Measurements from ENCODE around the gene RAB6B. TPM values are rescaled to one million over a fixed set of nuclear protein-coding genes. Genes with fewer than 3 reads are reported as not detected.

RAB6B gene
- total RNA-seq, 1 donor from 2014 or later = 11.3 TPM

DNA sequence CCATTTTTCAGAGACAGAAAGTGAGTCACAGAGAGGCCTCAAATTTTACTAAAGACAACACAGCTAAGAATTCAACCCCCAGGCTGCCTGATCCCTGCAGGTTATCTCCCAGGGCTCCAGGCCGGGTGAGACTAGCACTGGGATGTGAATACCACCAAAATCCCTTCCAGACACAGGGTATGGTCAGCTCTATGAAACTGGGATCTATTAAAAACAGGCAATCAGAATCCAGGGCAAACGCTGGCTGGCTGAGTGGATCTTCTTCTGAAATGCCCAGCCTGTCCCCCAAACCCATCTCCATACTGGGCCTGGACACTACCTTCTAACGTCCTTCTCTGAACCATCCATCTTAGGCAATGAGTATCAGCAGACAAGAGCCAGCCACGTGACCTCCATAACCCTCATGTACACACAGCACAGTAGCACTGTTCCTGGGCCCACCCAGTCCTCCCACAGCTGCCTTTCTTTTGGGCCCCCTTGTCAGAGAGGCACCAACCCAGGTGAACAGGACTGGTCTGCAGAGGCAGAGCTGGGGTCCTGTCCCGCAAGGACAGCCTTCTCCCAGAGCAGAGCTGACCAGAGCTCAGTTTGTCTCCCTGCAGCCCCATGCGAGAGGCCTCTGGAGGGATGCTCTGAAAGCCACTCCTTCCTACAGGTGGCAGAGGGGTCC lies 1.9 kb downstream of the RAB6B start:
- Mint-ChIP-seq H3K9me3 (ENCODE audit: unreplicated experiment) (no peaks in the 10 kb centered on the region), H3K36me3 (ENCODE audit: unreplicated experiment) (no peaks in the 10 kb centered on the region), H3K27ac (ENCODE audit: unreplicated experiment) (no peak overlapping the region), H3K4me3 (ENCODE audit: unreplicated experiment) (peak overlapping the region; percentile 30), H3K27me3 (ENCODE audit: unreplicated experiment) (peaks cover 15% of the 10 kb centered on the region), H3K4me1 (ENCODE audit: unreplicated experiment) (peaks cover 3% of the 10 kb centered on the region)
- TF ChIP-seq, protein P1, sequence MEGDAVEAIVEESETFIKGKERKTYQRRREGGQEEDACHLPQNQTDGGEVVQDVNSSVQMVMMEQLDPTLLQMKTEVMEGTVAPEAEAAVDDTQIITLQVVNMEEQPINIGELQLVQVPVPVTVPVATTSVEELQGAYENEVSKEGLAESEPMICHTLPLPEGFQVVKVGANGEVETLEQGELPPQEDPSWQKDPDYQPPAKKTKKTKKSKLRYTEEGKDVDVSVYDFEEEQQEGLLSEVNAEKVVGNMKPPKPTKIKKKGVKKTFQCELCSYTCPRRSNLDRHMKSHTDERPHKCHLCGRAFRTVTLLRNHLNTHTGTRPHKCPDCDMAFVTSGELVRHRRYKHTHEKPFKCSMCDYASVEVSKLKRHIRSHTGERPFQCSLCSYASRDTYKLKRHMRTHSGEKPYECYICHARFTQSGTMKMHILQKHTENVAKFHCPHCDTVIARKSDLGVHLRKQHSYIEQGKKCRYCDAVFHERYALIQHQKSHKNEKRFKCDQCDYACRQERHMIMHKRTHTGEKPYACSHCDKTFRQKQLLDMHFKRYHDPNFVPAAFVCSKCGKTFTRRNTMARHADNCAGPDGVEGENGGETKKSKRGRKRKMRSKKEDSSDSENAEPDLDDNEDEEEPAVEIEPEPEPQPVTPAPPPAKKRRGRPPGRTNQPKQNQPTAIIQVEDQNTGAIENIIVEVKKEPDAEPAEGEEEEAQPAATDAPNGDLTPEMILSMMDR (IDR thresholded peaks at IDR 0.05) = no peak
- DNase-seq (ENCODE audit: extremely low spot score, unreplicated experiment) = peak; percentile 56

DNA sequence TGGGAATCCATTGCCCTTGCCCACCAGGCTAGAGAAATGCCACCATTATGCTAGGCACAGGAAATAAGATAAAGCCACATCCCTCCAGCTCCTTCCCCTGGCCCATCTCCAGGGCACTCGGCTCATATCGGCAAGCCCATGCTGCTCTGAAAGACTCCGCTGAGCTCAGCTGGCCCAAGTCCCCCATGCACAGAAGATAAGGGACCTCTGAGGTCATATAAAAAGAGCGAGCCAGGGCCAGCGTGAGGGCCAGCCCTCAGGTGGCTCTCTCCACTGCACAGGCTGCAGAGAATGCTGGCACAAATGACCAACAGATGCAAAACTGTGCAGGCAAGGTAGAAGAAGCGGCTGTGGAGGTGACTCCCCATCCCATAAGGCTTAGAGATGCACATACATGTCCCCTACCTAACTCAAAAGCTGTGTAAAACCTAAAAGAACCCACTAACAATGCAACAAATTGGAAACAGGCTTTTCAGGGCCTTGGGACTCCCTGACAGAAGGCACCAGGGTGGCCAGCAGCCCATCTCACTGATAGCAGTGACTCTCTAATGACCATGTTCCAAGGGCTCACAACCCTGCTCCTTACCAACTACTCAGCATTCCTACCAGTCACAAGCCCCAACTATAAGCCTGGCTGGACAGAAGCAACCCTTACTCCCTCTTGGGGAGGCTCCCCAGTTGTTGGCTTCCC lies 3.0 kb downstream of the RAB6B start:
- Mint-ChIP-seq H3K9me3 (ENCODE audit: unreplicated experiment) (no peaks in the 10 kb centered on the region), H3K36me3 (ENCODE audit: unreplicated experiment) (no peaks in the 10 kb centered on the region), H3K4me1 (ENCODE audit: unreplicated experiment) (peaks cover 3% of the 10 kb centered on the region), H3K27ac (ENCODE audit: unreplicated experiment) (no peak overlapping the region), H3K4me3 (ENCODE audit: unreplicated experiment) (no peak overlapping the region), H3K27me3 (ENCODE audit: unreplicated experiment) (peaks cover 13% of the 10 kb centered on the region)
- TF ChIP-seq, protein P1 (IDR thresholded peaks at IDR 0.05) = no peak
- no peak for DNase-seq (ENCODE audit: extremely low spot score, unreplicated experiment)

- no peaks in the 10 kb centered on the region for H3K9me3 Mint-ChIP-seq (ENCODE audit: unreplicated experiment)
- H3K27me3 Mint-ChIP-seq (ENCODE audit: unreplicated experiment) = peaks cover 5% of the 10 kb centered on the region
- H3K4me3 Mint-ChIP-seq (ENCODE audit: unreplicated experiment) = no peak overlapping the region
- TF ChIP-seq, protein P1 (IDR thresholded peaks at IDR 0.05) = no peak
- H3K4me1 Mint-ChIP-seq (ENCODE audit: unreplicated experiment) = peaks cover 2% of the 10 kb centered on the region
- no peak for DNase-seq (ENCODE audit: extremely low spot score, unreplicated experiment)
- H3K27ac Mint-ChIP-seq (ENCODE audit: unreplicated experiment) = no peak overlapping the region
- H3K36me3 Mint-ChIP-seq (ENCODE audit: unreplicated experiment) = no peaks in the 10 kb centered on the region
These were observed 3.9 kb downstream of the RAB6B start for GRCh38 chr3:133891662-133892378.

- Mint-ChIP-seq H3K27ac (ENCODE audit: unreplicated experiment) (no peak overlapping the region), H3K36me3 (ENCODE audit: unreplicated experiment) (no peaks in the 10 kb centered on the region), H3K4me1 (ENCODE audit: unreplicated experiment) (peaks cover 2% of the 10 kb centered on the region), H3K27me3 (ENCODE audit: unreplicated experiment) (no peaks in the 10 kb centered on the region), H3K9me3 (ENCODE audit: unreplicated experiment) (no peaks in the 10 kb centered on the region), H3K4me3 (ENCODE audit: unreplicated experiment) (no peak overlapping the region)
- TF ChIP-seq, protein P1 (IDR thresholded peaks at IDR 0.05) = no peak
- peak; percentile 69 for DNase-seq (ENCODE audit: extremely low spot score, unreplicated experiment)
These were observed 4.6 kb downstream of the RAB6B start for GRCh38 chr3:133890972-133891644.

Measured in osteocyte (in vitro differentiated cells).